WTC11 (cell line): ENCODE results near the gene VTN. TPM values are rescaled to one million over a fixed set of nuclear protein-coding genes. Genes with fewer than 3 reads are reported as not detected.
A peak's percentile ranks its signal among the peaks of the same experiment; 100 is the strongest.

ENCODE experiments used
- ATAC-seq: fragments of 200-7000 bp; cut with Tn5 transposase; 2 replicates; pipeline ENCODE4 v1.10.0; 2021; ENCODE audit warnings: mild to moderate bottlenecking, moderate library complexity
- CTCF ChIA-PET: fragments of 300-600 bp; sonication (Branson Sonifier 250); formaldehyde crosslinking; loops from one replicate; lab custom pipeline; 2021; ENCODE audit warnings: antibody characterized with exemption; lab: Charles Lee
- POLR2A ChIA-PET: fragments of 350-600 bp; sonication (Branson Sonifier 250); formaldehyde crosslinking; loops from one replicate; lab custom pipeline; 2021; ENCODE audit warnings: antibody characterized with exemption; lab: Charles Lee
- DNase-seq: peaks from one replicate; pipeline ENCODE4 v3.0.0; 2021; ENCODE audit warnings: low spot score
- H3K27ac Mint-ChIP-seq: 2 replicates; pipeline ENCODE4 v1.8.0; 2021; ENCODE audit warnings: mixed read lengths
- H3K27me3 Mint-ChIP-seq: 2 replicates; pipeline ENCODE4 v1.8.0; 2021; ENCODE audit warnings: low read depth, mild to moderate bottlenecking, moderate library complexity, mixed read lengths
- H3K36me3 Mint-ChIP-seq: 2 replicates; pipeline ENCODE4 v1.8.0; 2021; ENCODE audit warnings: mixed read lengths
- H3K4me1 Mint-ChIP-seq: 2 replicates; pipeline ENCODE4 v1.8.0; 2022; ENCODE audit warnings: mixed read lengths
- H3K4me3 Mint-ChIP-seq: 2 replicates; pipeline ENCODE4 v1.8.0; 2021; ENCODE audit warnings: mild to moderate bottlenecking, moderate library complexity, mixed read lengths
- H3K9me3 Mint-ChIP-seq: 2 replicates; pipeline ENCODE4 v1.8.0; 2021; ENCODE audit warnings: mixed read lengths
- ATF1 ChIP-seq: sonication (generic); formaldehyde crosslinking; IDR thresholded peaks from 2 replicates; pipeline ENCODE4 v1.8.1; 2023; ENCODE audit warnings: mild to moderate bottlenecking, moderate library complexity, missing genetic modification reagents
- CBFB ChIP-seq: sonication (generic); formaldehyde crosslinking; IDR thresholded peaks from 2 replicates; pipeline ENCODE4 v1.8.1; 2022; ENCODE audit warnings: mild to moderate bottlenecking, low read depth, missing genetic modification reagents
- CREM ChIP-seq: sonication (generic); formaldehyde crosslinking; IDR thresholded peaks from 2 replicates; pipeline ENCODE4 v1.8.1; 2022; ENCODE audit warnings: mild to moderate bottlenecking, missing genetic modification reagents, moderate library complexity
- ETV6 ChIP-seq: sonication (generic); formaldehyde crosslinking; IDR thresholded peaks from 2 replicates; pipeline ENCODE4 v1.8.1; 2022; ENCODE audit warnings: mild to moderate bottlenecking, missing genetic modification reagents
- HMGA2 ChIP-seq: fragments of 250-450 bp; sonication (Bioruptor Pico); IDR thresholded peaks from 2 replicates; pipeline ENCODE4 v1.4.0; 2021; ENCODE audit warnings: mild to moderate bottlenecking, moderate library complexity
- HMGXB4 ChIP-seq: sonication (generic); formaldehyde crosslinking; IDR thresholded peaks from 2 replicates; pipeline ENCODE4 v1.8.1; 2023; ENCODE audit warnings: mild to moderate bottlenecking, moderate library complexity, missing genetic modification reagents
- IRF2 ChIP-seq: sonication (generic); formaldehyde crosslinking; IDR thresholded peaks from 2 replicates; pipeline ENCODE4 v1.8.0; 2022; ENCODE audit warnings: low read depth, missing genetic modification reagents, borderline replicate concordance
- MXD4 ChIP-seq: fragments of 250-450 bp; sonication (Bioruptor Pico); IDR thresholded peaks from 2 replicates; pipeline ENCODE4 v1.8.0; 2021; ENCODE audit warnings: mild to moderate bottlenecking, moderate library complexity, borderline replicate concordance
- NFYB ChIP-seq: sonication (generic); formaldehyde crosslinking; conservative IDR thresholded peaks from 2 replicates; pipeline ENCODE4 v1.8.0; 2022; ENCODE audit warnings: low read depth, missing genetic modification reagents
- PRRX2 ChIP-seq: fragments of 250-450 bp; sonication (Bioruptor Pico); IDR thresholded peaks from 2 replicates; pipeline ENCODE4 v1.8.0; 2021; ENCODE audit warnings: mild to moderate bottlenecking
- RELA ChIP-seq: sonication (generic); formaldehyde crosslinking; IDR thresholded peaks from 2 replicates; pipeline ENCODE4 v1.8.1; 2022; ENCODE audit warnings: missing genetic modification reagents, mild to moderate bottlenecking, borderline replicate concordance
- ZNF263 ChIP-seq: sonication (generic); formaldehyde crosslinking; IDR thresholded peaks from 2 replicates; pipeline ENCODE4 v1.8.1; 2022; ENCODE audit warnings: low read depth, mild to moderate bottlenecking, moderate library complexity, missing genetic modification reagents
- ZNF317 ChIP-seq: sonication (generic); formaldehyde crosslinking; IDR thresholded peaks from 2 replicates; pipeline ENCODE4 v1.8.1; 2023; ENCODE audit warnings: low read depth, mild to moderate bottlenecking, moderate library complexity, missing genetic modification reagents, borderline replicate concordance
- ZNF416 ChIP-seq: fragments of 250-450 bp; sonication (Bioruptor Pico); IDR thresholded peaks from 2 replicates; pipeline ENCODE4 v1.9.0; 2021; ENCODE audit warnings: mild to moderate bottlenecking, inconsistent platforms
- ZNF423 ChIP-seq: fragments of 250-450 bp; sonication (Bioruptor Pico); IDR thresholded peaks from 2 replicates; pipeline ENCODE4 v2.1.2; 2022; ENCODE audit warnings: mild to moderate bottlenecking, moderate library complexity
- ZNF425 ChIP-seq: fragments of 250-450 bp; sonication (Bioruptor Pico); conservative IDR thresholded peaks from 2 replicates; pipeline ENCODE4 v1.9.0; 2021; ENCODE audit warnings: mild to moderate bottlenecking
- ZNF532 ChIP-seq: fragments of 250-450 bp; sonication (Bioruptor Pico); IDR thresholded peaks from 2 replicates; pipeline ENCODE4 v1.9.0; 2021; ENCODE audit warnings: mild to moderate bottlenecking, borderline replicate concordance
- total RNA-seq: library from RNA; stranded (reverse); gene quantifications from 3 replicates; pipeline ENCODE4 v1.2.3, GENCODE V29; 2021
- TF ChIP-seq, protein P1 (sequence below): sonication (generic); formaldehyde crosslinking; conservative IDR thresholded peaks from 2 replicates; pipeline ENCODE4 v1.8.1; 2023; ENCODE audit warnings: mild to moderate bottlenecking, low read depth, missing genetic modification reagents, moderate library complexity

Gene VTN
- total RNA-seq, 1 experiment from 2014 or later, result 1.6 TPM

DNA sequence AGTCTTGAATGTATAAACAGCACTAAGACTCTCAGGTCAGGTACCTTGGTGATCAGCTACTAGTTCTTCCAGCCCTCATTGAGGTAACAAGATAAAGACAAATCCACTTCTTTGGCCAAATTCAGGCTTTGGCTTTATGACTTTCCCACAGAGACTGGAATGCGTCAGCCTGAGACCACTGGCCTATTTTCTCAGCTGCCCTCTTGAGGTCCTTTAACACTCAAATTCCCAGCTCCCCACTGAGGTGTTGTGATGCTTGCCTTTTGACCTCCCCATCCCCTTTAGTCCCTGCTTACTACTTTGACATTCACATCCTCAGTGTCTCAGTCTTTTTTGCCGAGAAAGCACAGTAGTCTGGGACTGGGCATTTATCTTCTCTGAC lies 23.9 kb downstream of the VTN start:
- DNase-seq (no peak), ATAC-seq (no peak; the same call in 1 of the 2 replicates)
- Mint-ChIP-seq H3K27ac (peak overlapping the region; percentile 68), H3K4me3 (no peak overlapping the region), H3K27me3 (no peaks in the 10 kb centered on the region), H3K4me1 (peaks cover 6% of the 10 kb centered on the region; the same call in 1 of the 2 replicates), H3K9me3 (no peaks in the 10 kb centered on the region), H3K36me3 (peaks cover 53% of the 10 kb centered on the region)
- CTCF ChIA-PET, result interaction anchor here (1.6 to 3.5 kb wide), 3 partner anchors 10 to 71 kb away, joined by 4 to 26 read pairs (median 7); partner anchors contain the start of genes IFT20, POLDIP2 and TNFAIP1
- TF ChIP-seq PRRX2 (CRISPR knock-in tag), result no peak
- no peak for TF ChIP-seq ATF1 (CRISPR knock-in tag)
- TF ChIP-seq ETV6 (CRISPR knock-in tag), result no peak
- no peak for TF ChIP-seq ZNF263 (CRISPR knock-in tag)
- TF ChIP-seq, protein P1, sequence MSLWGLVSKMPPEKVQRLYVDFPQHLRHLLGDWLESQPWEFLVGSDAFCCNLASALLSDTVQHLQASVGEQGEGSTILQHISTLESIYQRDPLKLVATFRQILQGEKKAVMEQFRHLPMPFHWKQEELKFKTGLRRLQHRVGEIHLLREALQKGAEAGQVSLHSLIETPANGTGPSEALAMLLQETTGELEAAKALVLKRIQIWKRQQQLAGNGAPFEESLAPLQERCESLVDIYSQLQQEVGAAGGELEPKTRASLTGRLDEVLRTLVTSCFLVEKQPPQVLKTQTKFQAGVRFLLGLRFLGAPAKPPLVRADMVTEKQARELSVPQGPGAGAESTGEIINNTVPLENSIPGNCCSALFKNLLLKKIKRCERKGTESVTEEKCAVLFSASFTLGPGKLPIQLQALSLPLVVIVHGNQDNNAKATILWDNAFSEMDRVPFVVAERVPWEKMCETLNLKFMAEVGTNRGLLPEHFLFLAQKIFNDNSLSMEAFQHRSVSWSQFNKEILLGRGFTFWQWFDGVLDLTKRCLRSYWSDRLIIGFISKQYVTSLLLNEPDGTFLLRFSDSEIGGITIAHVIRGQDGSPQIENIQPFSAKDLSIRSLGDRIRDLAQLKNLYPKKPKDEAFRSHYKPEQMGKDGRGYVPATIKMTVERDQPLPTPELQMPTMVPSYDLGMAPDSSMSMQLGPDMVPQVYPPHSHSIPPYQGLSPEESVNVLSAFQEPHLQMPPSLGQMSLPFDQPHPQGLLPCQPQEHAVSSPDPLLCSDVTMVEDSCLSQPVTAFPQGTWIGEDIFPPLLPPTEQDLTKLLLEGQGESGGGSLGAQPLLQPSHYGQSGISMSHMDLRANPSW (CRISPR knock-in tag), result no peak
- TF ChIP-seq NFYB (CRISPR knock-in tag), result no peak
- TF ChIP-seq HMGXB4 (CRISPR knock-in tag), result no peak
- no peak for TF ChIP-seq ZNF425
- no peak for TF ChIP-seq CBFB
- TF ChIP-seq IRF2 (CRISPR knock-in tag), result no peak
- TF ChIP-seq ZNF416 (CRISPR knock-in tag), result no peak
- no peak for TF ChIP-seq ZNF317 (CRISPR knock-in tag)
- TF ChIP-seq CREM (CRISPR knock-in tag), result no peak
- TF ChIP-seq ZNF423 (CRISPR knock-in tag), result no peak
- no peak for TF ChIP-seq MXD4
- TF ChIP-seq ZNF532 (CRISPR knock-in tag), result no peak
- no peak for TF ChIP-seq HMGA2 (CRISPR knock-in tag)
- TF ChIP-seq RELA (CRISPR knock-in tag), result no peak
- POLR2A ChIA-PET, result no interaction called here
